ENCODE measurements around the gene ITGAL. TPM values are rescaled to one million over a fixed set of nuclear protein-coding genes. Genes with fewer than 3 reads are reported as not detected.
A peak's percentile ranks its signal among the peaks of the same experiment; 100 is the strongest.

The ITGAL gene
- total RNA-seq, 2 donors from 2014 or later, result not detected

DNA sequence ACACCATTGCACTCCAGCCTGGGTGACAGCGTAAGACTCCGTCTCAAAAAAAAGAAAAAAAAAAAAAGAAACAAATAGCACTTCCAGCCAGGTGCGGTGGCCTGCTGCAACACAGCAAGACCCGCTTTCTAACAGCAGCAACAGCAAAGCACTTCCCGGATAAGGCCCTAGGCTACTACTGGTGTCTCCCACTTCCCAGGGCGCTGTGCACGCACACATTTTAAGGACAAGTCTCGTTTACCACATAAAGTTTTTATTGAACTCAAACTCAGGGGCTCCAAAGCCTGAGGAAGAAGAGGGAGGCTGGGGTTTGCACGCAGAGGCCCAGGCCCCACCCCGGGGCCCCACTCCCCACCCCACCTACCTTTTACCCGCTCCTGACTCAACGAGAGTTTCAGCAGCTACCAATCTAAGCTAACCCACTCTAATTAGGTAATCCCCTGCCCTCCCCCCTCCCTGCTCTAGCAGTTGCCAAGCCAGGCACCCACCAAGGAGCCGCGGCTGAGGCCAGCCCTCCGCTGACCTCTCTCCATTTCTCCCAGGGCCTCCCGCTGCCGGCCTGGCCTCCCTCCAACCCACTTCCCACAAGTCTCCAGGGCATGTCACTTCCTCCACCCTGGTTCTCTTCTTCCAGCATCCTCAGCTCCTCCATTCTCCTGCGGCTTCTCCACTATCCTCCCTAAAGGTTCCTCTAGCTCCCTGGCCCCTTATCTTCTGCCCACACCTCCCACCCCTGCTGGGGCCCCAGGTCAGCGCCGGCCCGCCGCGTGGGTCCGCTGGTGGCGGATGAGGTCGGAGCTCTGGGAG lies 51.4 kb downstream of the ITGAL start:
- WGBS, 2 experiments (ENCODE audit: insufficient coverage in 1 of 2, insufficient read length in 1 of 2), result 95 to 97% methylated on average over 8 to 25 of the region's 26 CpGs
- H3K27me3 Mint-ChIP-seq (ENCODE audit: insufficient read depth), result no peaks in the 10 kb centered on the region
- DNase-seq, result no peak
- no peaks in the 10 kb centered on the region for H3K4me1 ChIP-seq (ENCODE audit: control insufficient read depth, insufficient read depth, low read length)
- H3K9me3 Mint-ChIP-seq, result no peaks in the 10 kb centered on the region
- H3K9ac ChIP-seq (ENCODE audit: extremely low read depth, low read length, poor library complexity, severe bottlenecking), result no peak overlapping the region
- H3K4me3 Mint-ChIP-seq, result no peak overlapping the region
- no peak overlapping the region for H3K4me3 ChIP-seq (ENCODE audit: low read length)
- peaks cover 20% of the 10 kb centered on the region for H3K4me1 Mint-ChIP-seq
- H3K36me3 ChIP-seq (ENCODE audit: control insufficient read depth, insufficient read depth, low read length), result peaks cover 4% of the 10 kb centered on the region
- H3K27ac Mint-ChIP-seq, result no peak overlapping the region
- H3K27me3 ChIP-seq (ENCODE audit: control insufficient read depth, insufficient read depth, low read length, poor library complexity, severe bottlenecking), result no peaks in the 10 kb centered on the region
- H3K9me3 ChIP-seq (ENCODE audit: control insufficient read depth, low read length), result no peaks in the 10 kb centered on the region
- H3K27ac ChIP-seq (ENCODE audit: low read depth, low read length), result no peak overlapping the region
- peaks cover 11% of the 10 kb centered on the region for H3K36me3 Mint-ChIP-seq (ENCODE audit: low read depth)
- no peak for TF ChIP-seq CTCF (conservative IDR thresholded peaks at IDR 0.05)

GRCh38 chr16:30524575-30525568 lies 52.3 kb downstream of the ITGAL start:
- no peak for DNase-seq
- no peaks in the 10 kb centered on the region for H3K27me3 ChIP-seq (ENCODE audit: control insufficient read depth, insufficient read depth, low read length, poor library complexity, severe bottlenecking)
- H3K27ac Mint-ChIP-seq, result no peak overlapping the region
- 96 to 97% methylated on average over 49 to 60 of the region's 60 CpGs for WGBS, 2 experiments (ENCODE audit: insufficient coverage in 1 of 2, insufficient read length in 1 of 2)
- H3K9ac ChIP-seq (ENCODE audit: extremely low read depth, low read length, poor library complexity, severe bottlenecking), result no peak overlapping the region
- H3K9me3 ChIP-seq (ENCODE audit: control insufficient read depth, low read length), result no peaks in the 10 kb centered on the region
- no peaks in the 10 kb centered on the region for H3K27me3 Mint-ChIP-seq (ENCODE audit: insufficient read depth)
- H3K9me3 Mint-ChIP-seq, result no peaks in the 10 kb centered on the region
- peaks cover 4% of the 10 kb centered on the region for H3K36me3 ChIP-seq (ENCODE audit: control insufficient read depth, insufficient read depth, low read length)
- no peaks in the 10 kb centered on the region for H3K4me1 ChIP-seq (ENCODE audit: control insufficient read depth, insufficient read depth, low read length)
- H3K4me3 Mint-ChIP-seq, result peak overlapping the region; percentile 19
- H3K27ac ChIP-seq (ENCODE audit: low read depth, low read length), result no peak overlapping the region
- TF ChIP-seq CTCF (conservative IDR thresholded peaks at IDR 0.05), result no peak
- H3K4me3 ChIP-seq (ENCODE audit: low read length), result peak overlapping the region; percentile 81
- H3K4me1 Mint-ChIP-seq, result peaks cover 24% of the 10 kb centered on the region
- peaks cover 11% of the 10 kb centered on the region for H3K36me3 Mint-ChIP-seq (ENCODE audit: low read depth)

DNA sequence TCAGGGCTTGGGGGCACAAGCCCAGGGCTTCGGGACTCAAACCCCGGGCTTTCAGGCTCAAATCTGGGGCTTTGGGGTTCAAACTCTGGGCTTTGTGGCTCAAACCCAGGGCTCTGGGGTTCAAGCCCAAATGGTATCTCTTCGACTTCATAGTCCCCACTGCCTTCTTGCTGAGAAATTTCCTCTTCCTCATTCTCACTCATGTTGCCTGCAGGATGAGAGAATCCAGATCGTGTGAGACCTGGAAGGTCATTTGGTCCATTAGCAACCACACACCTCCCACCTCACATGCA lies 53.2 kb downstream of the ITGAL start:
- no peak overlapping the region for H3K27ac ChIP-seq (ENCODE audit: low read depth, low read length)
- peak overlapping the region; percentile 20 for H3K9ac ChIP-seq (ENCODE audit: extremely low read depth, low read length, poor library complexity, severe bottlenecking)
- 58 to 76% methylated on average over 4 of the region's 4 CpGs for WGBS, 2 experiments (ENCODE audit: insufficient coverage in 1 of 2, insufficient read length in 1 of 2)

More for the DNA sequence above, 53.2 kb downstream of the ITGAL start:
- H3K4me3 Mint-ChIP-seq, result peak overlapping the region; percentile 71
- H3K36me3 Mint-ChIP-seq (ENCODE audit: low read depth), result peaks cover 14% of the 10 kb centered on the region
- no peaks in the 10 kb centered on the region for H3K9me3 Mint-ChIP-seq
- peak overlapping the region; percentile 14 for H3K27ac Mint-ChIP-seq
- peak overlapping the region; percentile 81 for H3K4me3 ChIP-seq (ENCODE audit: low read length)
- H3K36me3 ChIP-seq (ENCODE audit: control insufficient read depth, insufficient read depth, low read length), result peaks cover 5% of the 10 kb centered on the region
- peaks cover 24% of the 10 kb centered on the region for H3K4me1 Mint-ChIP-seq
- DNase-seq, result no peak
- H3K27me3 ChIP-seq (ENCODE audit: control insufficient read depth, insufficient read depth, low read length, poor library complexity, severe bottlenecking), result no peaks in the 10 kb centered on the region
- TF ChIP-seq CTCF (conservative IDR thresholded peaks at IDR 0.05), result no peak
- no peaks in the 10 kb centered on the region for H3K9me3 ChIP-seq (ENCODE audit: control insufficient read depth, low read length)
- H3K27me3 Mint-ChIP-seq (ENCODE audit: insufficient read depth), result no peaks in the 10 kb centered on the region
- H3K4me1 ChIP-seq (ENCODE audit: control insufficient read depth, insufficient read depth, low read length), result no peaks in the 10 kb centered on the region
